ENCODE data around the gene FLVCR2. TPM values are rescaled to one million over a fixed set of nuclear protein-coding genes. Genes with fewer than 3 reads are reported as not detected.

The FLVCR2 gene
- total and polyA plus RNA-seq, 2 of the 13 experiments (the other 11 are each of a cell fraction or from before 2014, with no cell fraction given): 9.9 to 10.5 TPM

GRCh38 chr14:75653563-75653962 is 75.1 kb downstream of the FLVCR2 start (continued):
- TF ChIP-seq ZNF672 (CRISPR knock-in tag; IDR thresholded peaks at IDR 0.05): no peak
- TF ChIP-seq ZNF562 (CRISPR knock-in tag; IDR thresholded peaks at IDR 0.05; ENCODE audit: borderline replicate concordance): no peak
- no peak for TF ChIP-seq ZBTB42 (CRISPR knock-in tag; IDR thresholded peaks at IDR 0.05)
- TF ChIP-seq TBX3 (IDR thresholded peaks at IDR 0.05; ENCODE audit: borderline replicate concordance): no peak
- TF ChIP-seq MIER2 (CRISPR knock-in tag; IDR thresholded peaks at IDR 0.05): no peak
- no peak for TF ChIP-seq ZNF781 (CRISPR knock-in tag; IDR thresholded peaks at IDR 0.05; ENCODE audit: borderline replicate concordance, not compliant biosample characterization)
- TF ChIP-seq TIGD3 (CRISPR knock-in tag; IDR thresholded peaks at IDR 0.05; ENCODE audit: borderline replicate concordance): no peak
- TF ChIP-seq KAT2B (IDR thresholded peaks at IDR 0.05; ENCODE audit: borderline replicate concordance, low read depth, low read length): no peak
- no peak for TF ChIP-seq ZNF430 (CRISPR knock-in tag; IDR thresholded peaks at IDR 0.05)
- TF ChIP-seq USF2 (IDR thresholded peaks at IDR 0.05; ENCODE audit: low read depth, low read length): no peak
- TF ChIP-seq USF2 (CRISPR knock-in tag; IDR thresholded peaks at IDR 0.05; ENCODE audit: borderline replicate concordance): no peak

Data from HepG2 (cell line).